Liver (tissue), 9 donors: Measurements from ENCODE around the gene AGGF1. TPM values are rescaled to one million over a fixed set of nuclear protein-coding genes. Genes with fewer than 3 reads are reported as not detected.

Experiments used
- DNase-seq: peaks from one replicate; pipeline ENCODE4 v3.0.0-alpha.2; 2017; ENCODE audit warnings: low spot score
- H3K27ac ChIP-seq, 2 donors: one replicate each; pipeline ENCODE4 v1.7.0; 2013; ENCODE audit warnings: inconsistent platforms in 2 of 2, low read length in 2 of 2, control low read depth in 1 of 2, low read depth in 1 of 2, mild to moderate bottlenecking in 1 of 2
- H3K27me3 ChIP-seq, 4 donors: one replicate each; pipeline versions ENCODE4 v1.6.1 to v1.7.0; 2013; ENCODE audit warnings: low read length in 3 of 4, inconsistent platforms in 1 of 4, mild to moderate bottlenecking in 1 of 4, moderate library complexity in 1 of 4; ENCODE audit not compliant: control insufficient read depth in 4 of 4, insufficient read depth in 4 of 4
- H3K36me3 ChIP-seq, 4 donors: one replicate each; pipeline versions ENCODE4 v1.6.1 to v1.7.0; 2013; ENCODE audit warnings: low read length in 3 of 4, mild to moderate bottlenecking in 3 of 4, low read depth in 1 of 4, moderate library complexity in 1 of 4; ENCODE audit not compliant: control insufficient read depth in 4 of 4, insufficient read depth in 3 of 4
- H3K4me1 ChIP-seq, 4 donors: one replicate each; pipeline versions ENCODE4 v1.6.1 to v1.7.0; 2013; ENCODE audit warnings: low read length in 3 of 4, mild to moderate bottlenecking in 3 of 4, moderate library complexity in 1 of 4; ENCODE audit not compliant: control insufficient read depth in 4 of 4, insufficient read depth in 4 of 4
- H3K4me3 ChIP-seq, 3 donors: one replicate each; pipeline versions ENCODE4 v1.6.1 to v1.7.0; 2013; ENCODE audit warnings: low read length in 3 of 3, control low read depth in 1 of 3, low read depth in 1 of 3, mild to moderate bottlenecking in 1 of 3
- H3K9ac ChIP-seq, 2 donors: one replicate each; pipeline ENCODE4 v1.7.0; 2013; ENCODE audit warnings: low read length in 2 of 2, mild to moderate bottlenecking in 2 of 2, moderate library complexity in 2 of 2, control low read depth in 1 of 2, low read depth in 1 of 2
- H3K9me3 ChIP-seq, 4 donors: one replicate each; pipeline versions ENCODE4 v1.6.1 to v1.7.0; 2013; ENCODE audit warnings: low read length in 3 of 4; ENCODE audit not compliant: control insufficient read depth in 4 of 4
- EGR1 ChIP-seq, 2 donors: IDR thresholded peaks; 2 replicates each; pipeline ENCODE4 v1.6.1; 2016 to 2018; ENCODE audit warnings: antibody characterized with exemption in 2 of 2, low read depth in 2 of 2
- FOXA1 ChIP-seq: IDR thresholded peaks from 2 replicates; pipeline ENCODE4 v1.6.1; 2016; ENCODE audit warnings: antibody characterized with exemption
- FOXA2 ChIP-seq: IDR thresholded peaks from 2 replicates; pipeline ENCODE4 v1.6.1; 2016; ENCODE audit warnings: antibody characterized with exemption
- GABPA ChIP-seq, 2 donors: IDR thresholded peaks in 1 of 2; conservative IDR thresholded peaks in 1 of 2; 2 replicates each; pipeline ENCODE4 v1.6.1; 2016; ENCODE audit warnings: antibody characterized with exemption in 2 of 2, mild to moderate bottlenecking in 1 of 2, moderate library complexity in 1 of 2
- HNF4A ChIP-seq, 2 donors: conservative IDR thresholded peaks; 2 replicates each; pipeline ENCODE4 v1.6.1; 2016; ENCODE audit warnings: antibody characterized with exemption in 2 of 2, mild to moderate bottlenecking in 2 of 2
- HNF4G ChIP-seq: IDR thresholded peaks from 2 replicates; pipeline ENCODE4 v1.6.1; 2016; ENCODE audit warnings: antibody characterized with exemption
- JUND ChIP-seq, 2 donors: IDR thresholded peaks; 2 replicates each; pipeline ENCODE4 v1.6.1; 2016; ENCODE audit warnings: antibody characterized with exemption in 2 of 2
- NR2F2 ChIP-seq: IDR thresholded peaks from 2 replicates; pipeline ENCODE4 v1.6.1; 2016; ENCODE audit warnings: antibody characterized with exemption
- RAD21 ChIP-seq, 2 donors: IDR thresholded peaks; 2 replicates each; pipeline ENCODE4 v1.6.1; 2016; ENCODE audit warnings: antibody characterized with exemption in 2 of 2, mild to moderate bottlenecking in 2 of 2
- RXRA ChIP-seq, 2 donors: IDR thresholded peaks; 2 replicates each; pipeline ENCODE4 v1.6.1; 2017 to 2018; ENCODE audit warnings: antibody characterized with exemption in 2 of 2, mild to moderate bottlenecking in 1 of 2
- SP1 ChIP-seq: IDR thresholded peaks from 2 replicates; pipeline ENCODE4 v1.6.1; 2018; ENCODE audit warnings: antibody characterized with exemption, mild to moderate bottlenecking
- TAF1 ChIP-seq: conservative IDR thresholded peaks from 2 replicates; pipeline ENCODE4 v1.6.1; 2016; ENCODE audit warnings: antibody characterized with exemption, mild to moderate bottlenecking
- YY1 ChIP-seq: IDR thresholded peaks from 2 replicates; pipeline ENCODE4 v1.6.1; 2016; ENCODE audit warnings: antibody characterized with exemption, mild to moderate bottlenecking
- WGBS: extraction: QIAGEN DNeasy Blood & Tissue Kit; methylation state at CpG from one replicate; pipeline ENCODE4 v1.1.7; 2013; 5-methylcytosine and 5-hydroxymethylcytosine counted together
- polyA plus RNA-seq, 2 donors: library from polyadenylated mRNA; stranded (reverse) in 1 of 2; unstranded in 1 of 2; fragments of 200-250 nt in 1 of 2; fragments of >200 nt in 1 of 2; fragmentation: Nextera tagmentation in 1 of 2; extraction: Ambion mirVana in 1 of 2; gene quantifications; one replicate each; pipeline versions ENCODE4 v1.2.1 to v1.2.3, GENCODE V29; 2013 to 2015
- total RNA-seq, 2 donors: library from RNA; depleted of rRNA; stranded (reverse); fragments of >200 nt; gene quantifications; one replicate each; pipeline ENCODE4 v1.2.3, GENCODE V29; 2014
- TF ChIP-seq, protein P1 (sequence below): fragments of 150-350 bp; IDR thresholded peaks from 2 replicates; pipeline ENCODE4 v1.5.1; 2017; ENCODE audit warnings: improper control_type of control experiment, low read depth, low read length; ENCODE audit not compliant: missing input control
- TF ChIP-seq, protein P2 (sequence below): IDR thresholded peaks from 2 replicates; pipeline ENCODE4 v1.6.1; 2016; ENCODE audit warnings: antibody characterized with exemption
- TF ChIP-seq, protein P3 (sequence below): IDR thresholded peaks from 2 replicates; pipeline ENCODE4 v1.6.1; 2016; ENCODE audit warnings: antibody characterized with exemption
- TF ChIP-seq, protein P4 (sequence below): IDR thresholded peaks from 2 replicates; pipeline ENCODE4 v1.6.1; 2016; ENCODE audit warnings: antibody characterized with exemption
- donor health status: healthy.
- donor health status: healthy.
- donor health status: healthy.
- donor health status: healthy.
- donor health status: healthy.

AGGF1 gene
- total and polyA plus RNA-seq, 4 donors: 7.2 to 16.7 (median 15.1) TPM

DNA sequence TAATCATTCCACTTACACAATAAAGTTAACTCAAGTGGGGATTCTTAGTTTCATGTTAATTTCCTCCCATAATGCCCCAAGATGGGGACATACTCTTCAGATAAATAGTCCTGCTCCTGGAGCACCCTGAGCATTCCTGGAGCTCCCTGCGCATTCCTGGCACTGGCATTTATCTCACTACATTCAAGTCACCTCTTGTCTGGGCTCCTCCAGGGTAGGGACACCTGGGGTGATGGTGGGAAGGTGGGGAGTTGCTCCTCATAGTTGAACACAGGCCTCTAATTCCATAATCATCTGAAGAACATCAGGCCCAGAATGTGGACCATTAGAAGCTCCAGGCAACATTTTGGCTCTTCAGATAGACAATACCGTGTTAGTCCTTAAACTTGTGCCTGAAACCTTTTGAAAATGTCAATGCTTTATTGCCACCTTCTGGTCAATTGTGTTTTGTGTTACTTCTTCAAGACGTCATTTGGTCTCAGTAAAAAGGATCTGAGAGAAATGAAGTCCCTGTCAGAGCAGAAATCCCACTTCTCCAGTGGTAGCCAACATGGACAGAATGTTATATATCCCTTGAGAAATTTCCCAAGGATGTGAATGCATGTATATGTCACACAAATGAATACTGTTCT, 14.2 kb upstream of the AGGF1 start:
- no peak overlapping the region for H3K4me3 ChIP-seq
- H3K9me3 ChIP-seq: no peaks in the 10 kb centered on the region
- DNase-seq: no peak
- no peak overlapping the region for H3K9ac ChIP-seq
- H3K27me3 ChIP-seq: no peaks in the 10 kb centered on the region
- TF ChIP-seq RAD21 (IDR thresholded peaks at IDR 0.05) (peak; percentile 90 to 92), HNF4G (no peak), GABPA (IDR thresholded peaks at IDR 0.05 in 1 of 2, conservative IDR thresholded peaks at IDR 0.05 in 1 of 2) (no peak), JUND (IDR thresholded peaks at IDR 0.05) (no peak)
- TF ChIP-seq, protein P1, sequence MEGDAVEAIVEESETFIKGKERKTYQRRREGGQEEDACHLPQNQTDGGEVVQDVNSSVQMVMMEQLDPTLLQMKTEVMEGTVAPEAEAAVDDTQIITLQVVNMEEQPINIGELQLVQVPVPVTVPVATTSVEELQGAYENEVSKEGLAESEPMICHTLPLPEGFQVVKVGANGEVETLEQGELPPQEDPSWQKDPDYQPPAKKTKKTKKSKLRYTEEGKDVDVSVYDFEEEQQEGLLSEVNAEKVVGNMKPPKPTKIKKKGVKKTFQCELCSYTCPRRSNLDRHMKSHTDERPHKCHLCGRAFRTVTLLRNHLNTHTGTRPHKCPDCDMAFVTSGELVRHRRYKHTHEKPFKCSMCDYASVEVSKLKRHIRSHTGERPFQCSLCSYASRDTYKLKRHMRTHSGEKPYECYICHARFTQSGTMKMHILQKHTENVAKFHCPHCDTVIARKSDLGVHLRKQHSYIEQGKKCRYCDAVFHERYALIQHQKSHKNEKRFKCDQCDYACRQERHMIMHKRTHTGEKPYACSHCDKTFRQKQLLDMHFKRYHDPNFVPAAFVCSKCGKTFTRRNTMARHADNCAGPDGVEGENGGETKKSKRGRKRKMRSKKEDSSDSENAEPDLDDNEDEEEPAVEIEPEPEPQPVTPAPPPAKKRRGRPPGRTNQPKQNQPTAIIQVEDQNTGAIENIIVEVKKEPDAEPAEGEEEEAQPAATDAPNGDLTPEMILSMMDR: peak; percentile 53
- WGBS: 34% methylated on average over 3 of the region's 3 CpGs
- no peaks in the 10 kb centered on the region for H3K36me3 ChIP-seq
- H3K27ac ChIP-seq: no peak overlapping the region
- H3K4me1 ChIP-seq: peaks cover 0 to 9% (median 2%) of the 10 kb centered on the region in 4 donors

DNA sequence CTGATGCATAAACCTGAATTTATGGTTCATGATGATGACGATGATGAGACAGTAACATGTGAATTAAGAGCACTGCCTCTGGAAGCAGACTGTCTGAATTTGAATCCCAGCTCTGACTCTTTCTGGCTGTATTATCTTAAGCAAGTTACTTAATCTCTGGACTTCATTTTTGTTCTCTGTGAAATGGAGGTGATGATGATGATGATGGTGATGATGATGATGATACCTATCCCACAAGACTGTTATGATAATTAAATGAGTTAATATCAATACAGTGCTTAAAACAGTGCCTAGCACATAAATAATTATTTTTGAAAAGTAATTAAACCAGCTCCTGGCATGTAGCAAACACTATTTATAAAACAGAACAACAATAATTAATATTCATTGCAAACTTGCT, 13.2 kb upstream of the AGGF1 start:
- no peak overlapping the region for H3K4me3 ChIP-seq
- H3K27me3 ChIP-seq: no peaks in the 10 kb centered on the region
- TF ChIP-seq, protein P1: no peak
- TF ChIP-seq NR2F2: no peak
- TF ChIP-seq, protein P2, sequence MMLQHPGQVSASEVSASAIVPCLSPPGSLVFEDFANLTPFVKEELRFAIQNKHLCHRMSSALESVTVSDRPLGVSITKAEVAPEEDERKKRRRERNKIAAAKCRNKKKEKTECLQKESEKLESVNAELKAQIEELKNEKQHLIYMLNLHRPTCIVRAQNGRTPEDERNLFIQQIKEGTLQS: no peak
- 97% methylated on average over 1 of the region's 1 CpG for WGBS
- no peaks in the 10 kb centered on the region for H3K9me3 ChIP-seq
- H3K9ac ChIP-seq: no peak overlapping the region
- H3K27ac ChIP-seq: no peak overlapping the region
- H3K36me3 ChIP-seq: no peaks in the 10 kb centered on the region
- DNase-seq: no peak
- peaks cover 0 to 9% (median 2%) of the 10 kb centered on the region in 4 donors for H3K4me1 ChIP-seq

DNA sequence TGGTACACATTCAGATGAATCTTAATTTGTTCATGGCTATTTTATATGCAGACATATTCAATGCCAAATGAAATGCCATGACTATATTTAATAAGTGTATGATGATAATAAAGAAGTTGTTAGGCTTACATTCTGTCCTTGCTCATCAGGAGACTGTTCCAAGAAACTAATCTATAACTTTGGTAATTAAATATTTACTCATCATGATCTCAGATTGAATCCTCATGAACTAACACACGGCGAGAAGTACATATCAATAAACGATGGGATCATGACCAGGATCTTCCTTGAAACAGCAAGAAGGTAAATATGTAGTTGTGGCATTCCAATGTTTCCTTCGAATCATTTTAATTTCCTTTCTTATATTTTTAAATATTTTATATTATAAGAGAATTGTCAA, 12.5 kb upstream of the AGGF1 start:
- no peaks in the 10 kb centered on the region for H3K27me3 ChIP-seq
- 28% methylated on average over 4 of the region's 4 CpGs for WGBS
- TF ChIP-seq, protein P3, sequence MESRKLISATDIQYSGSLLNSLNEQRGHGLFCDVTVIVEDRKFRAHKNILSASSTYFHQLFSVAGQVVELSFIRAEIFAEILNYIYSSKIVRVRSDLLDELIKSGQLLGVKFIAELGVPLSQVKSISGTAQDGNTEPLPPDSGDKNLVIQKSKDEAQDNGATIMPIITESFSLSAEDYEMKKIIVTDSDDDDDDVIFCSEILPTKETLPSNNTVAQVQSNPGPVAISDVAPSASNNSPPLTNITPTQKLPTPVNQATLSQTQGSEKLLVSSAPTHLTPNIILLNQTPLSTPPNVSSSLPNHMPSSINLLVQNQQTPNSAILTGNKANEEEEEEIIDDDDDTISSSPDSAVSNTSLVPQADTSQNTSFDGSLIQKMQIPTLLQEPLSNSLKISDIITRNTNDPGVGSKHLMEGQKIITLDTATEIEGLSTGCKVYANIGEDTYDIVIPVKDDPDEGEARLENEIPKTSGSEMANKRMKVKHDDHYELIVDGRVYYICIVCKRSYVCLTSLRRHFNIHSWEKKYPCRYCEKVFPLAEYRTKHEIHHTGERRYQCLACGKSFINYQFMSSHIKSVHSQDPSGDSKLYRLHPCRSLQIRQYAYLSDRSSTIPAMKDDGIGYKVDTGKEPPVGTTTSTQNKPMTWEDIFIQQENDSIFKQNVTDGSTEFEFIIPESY: no peak
- TF ChIP-seq, protein P2: no peak
- TF ChIP-seq GABPA (IDR thresholded peaks at IDR 0.05 in 1 of 2, conservative IDR thresholded peaks at IDR 0.05 in 1 of 2): no peak
- TF ChIP-seq JUND (IDR thresholded peaks at IDR 0.05): no peak
- no peak for TF ChIP-seq EGR1 (IDR thresholded peaks at IDR 0.05; ENCODE audit: low read depth in 2 of 2)
- no peak for TF ChIP-seq HNF4G
- TF ChIP-seq NR2F2: no peak
- TF ChIP-seq YY1: no peak
- no peak for TF ChIP-seq FOXA2
- no peak for TF ChIP-seq RXRA (IDR thresholded peaks at IDR 0.05)
- no peak for TF ChIP-seq RAD21 (IDR thresholded peaks at IDR 0.05)
- TF ChIP-seq HNF4A (conservative IDR thresholded peaks at IDR 0.05): no peak
- no peak for TF ChIP-seq SP1
- TF ChIP-seq FOXA1: no peak
- TF ChIP-seq TAF1: no peak
- TF ChIP-seq, protein P4, sequence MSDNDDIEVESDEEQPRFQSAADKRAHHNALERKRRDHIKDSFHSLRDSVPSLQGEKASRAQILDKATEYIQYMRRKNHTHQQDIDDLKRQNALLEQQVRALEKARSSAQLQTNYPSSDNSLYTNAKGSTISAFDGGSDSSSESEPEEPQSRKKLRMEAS: no peak

More for the DNA sequence above, 12.5 kb upstream of the AGGF1 start:
- no peaks in the 10 kb centered on the region for H3K9me3 ChIP-seq
- no peak overlapping the region for H3K9ac ChIP-seq
- no peak for DNase-seq
- H3K36me3 ChIP-seq: no peaks in the 10 kb centered on the region
- no peak overlapping the region for H3K27ac ChIP-seq
- no peak overlapping the region for H3K4me3 ChIP-seq
- H3K4me1 ChIP-seq: peaks cover 0 to 14% (median 6%) of the 10 kb centered on the region in 4 donors
